HEK293 (cell line): ENCODE measurements around the gene PRPH.

Experiments
- GFI1B ChIP-seq: fragments of 450-650 bp; formaldehyde crosslinking; IDR thresholded peaks from 2 replicates; pipeline ENCODE4 v1.5.1; 2016; ENCODE audit warnings: missing biosample characterization, missing genetic modification characterization
- MYNN ChIP-seq: fragments of 450-650 bp; formaldehyde crosslinking; IDR thresholded peaks from 2 replicates; pipeline ENCODE4 v1.5.1; 2016; ENCODE audit warnings: missing biosample characterization, missing genetic modification characterization, borderline replicate concordance
- SP3 ChIP-seq: fragments of 450-650 bp; formaldehyde crosslinking; IDR thresholded peaks from 2 replicates; pipeline ENCODE4 v1.5.1; 2016; ENCODE audit warnings: missing biosample characterization, missing genetic modification characterization
- ZBTB21 ChIP-seq: fragments of 450-650 bp; formaldehyde crosslinking; IDR thresholded peaks from 2 replicates; pipeline ENCODE4 v1.5.1; 2017; ENCODE audit warnings: missing biosample characterization, missing genetic modification characterization
- ZBTB26 ChIP-seq: fragments of 450-650 bp; formaldehyde crosslinking; optimal IDR thresholded peaks from 2 replicates; pipeline ENCODE3; 2016; ENCODE audit warnings: missing biosample characterization, mild to moderate bottlenecking, missing genetic modification characterization
- ZFP41 ChIP-seq: fragments of 450-650 bp; formaldehyde crosslinking; IDR thresholded peaks from 2 replicates; pipeline ENCODE4 v1.5.1; 2016; ENCODE audit warnings: missing biosample characterization, missing genetic modification characterization, borderline replicate concordance
- ZNF18 ChIP-seq: fragments of 450-650 bp; formaldehyde crosslinking; IDR thresholded peaks from 2 replicates; pipeline ENCODE4 v1.5.1; 2016; ENCODE audit warnings: missing biosample characterization, missing genetic modification characterization
- ZNF274 ChIP-seq, 2 experiments: fragments of 200-500 bp in 1 of 2; fragments of 450-650 bp in 1 of 2; sonication (Bioruptor generic) in 1 of 2; formaldehyde crosslinking in 1 of 2; IDR thresholded peaks; 2 replicates each; pipeline versions ENCODE4 v1.5.1 to v1.6.1; 2014 to 2016; ENCODE audit warnings: borderline replicate concordance in 1 of 2, inconsistent platforms in 1 of 2, low read length in 1 of 2, missing biosample characterization in 1 of 2, missing genetic modification characterization in 1 of 2
- ZNF350 ChIP-seq: fragments of 450-650 bp; formaldehyde crosslinking; IDR thresholded peaks from 2 replicates; pipeline ENCODE4 v1.5.0; 2017; ENCODE audit warnings: missing biosample characterization, mild to moderate bottlenecking, missing genetic modification characterization
- ZNF660 ChIP-seq: fragments of 450-650 bp; IDR thresholded peaks from 2 replicates; pipeline ENCODE4 v1.5.1; 2018; ENCODE audit warnings: missing biosample characterization, mild to moderate bottlenecking, missing genetic modification characterization
- ZNF747 ChIP-seq: fragments of 450-650 bp; formaldehyde crosslinking; IDR thresholded peaks from 2 replicates; pipeline ENCODE4 v1.5.1; 2016; ENCODE audit warnings: missing biosample characterization, missing genetic modification characterization
- TF ChIP-seq, protein P1 (sequence below): fragments of 450-650 bp; formaldehyde crosslinking; IDR thresholded peaks from 2 replicates; pipeline ENCODE4 v1.5.1; 2016; ENCODE audit warnings: missing biosample characterization, missing genetic modification characterization

- TF ChIP-seq ZFP41 (tag by site-specific recombination) (no peak), ZBTB26 (tag by site-specific recombination) (no peak), ZBTB21 (tag by site-specific recombination) (no peak), ZNF660 (tag by site-specific recombination) (no peak), ZNF350 (tag by site-specific recombination) (no peak), ZNF274 (IDR thresholded peaks at IDR 0.05; ENCODE audit: low read length) (no peak), ZNF274 (tag by site-specific recombination; IDR thresholded peaks at IDR 0.05; ENCODE audit: borderline replicate concordance) (no peak), GFI1B (tag by site-specific recombination) (no peak), MYNN (tag by site-specific recombination) (no peak), ZNF18 (tag by site-specific recombination) (no peak), SP3 (tag by site-specific recombination) (no peak), ZNF747 (tag by site-specific recombination) (no peak)
- TF ChIP-seq, protein P1, sequence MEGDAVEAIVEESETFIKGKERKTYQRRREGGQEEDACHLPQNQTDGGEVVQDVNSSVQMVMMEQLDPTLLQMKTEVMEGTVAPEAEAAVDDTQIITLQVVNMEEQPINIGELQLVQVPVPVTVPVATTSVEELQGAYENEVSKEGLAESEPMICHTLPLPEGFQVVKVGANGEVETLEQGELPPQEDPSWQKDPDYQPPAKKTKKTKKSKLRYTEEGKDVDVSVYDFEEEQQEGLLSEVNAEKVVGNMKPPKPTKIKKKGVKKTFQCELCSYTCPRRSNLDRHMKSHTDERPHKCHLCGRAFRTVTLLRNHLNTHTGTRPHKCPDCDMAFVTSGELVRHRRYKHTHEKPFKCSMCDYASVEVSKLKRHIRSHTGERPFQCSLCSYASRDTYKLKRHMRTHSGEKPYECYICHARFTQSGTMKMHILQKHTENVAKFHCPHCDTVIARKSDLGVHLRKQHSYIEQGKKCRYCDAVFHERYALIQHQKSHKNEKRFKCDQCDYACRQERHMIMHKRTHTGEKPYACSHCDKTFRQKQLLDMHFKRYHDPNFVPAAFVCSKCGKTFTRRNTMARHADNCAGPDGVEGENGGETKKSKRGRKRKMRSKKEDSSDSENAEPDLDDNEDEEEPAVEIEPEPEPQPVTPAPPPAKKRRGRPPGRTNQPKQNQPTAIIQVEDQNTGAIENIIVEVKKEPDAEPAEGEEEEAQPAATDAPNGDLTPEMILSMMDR (tag by site-specific recombination): no peak
Measured at GRCh38 chr12:49322367-49322707, 27.4 kb downstream of the PRPH start.
